ENCODE data around the gene MAP3K14.
"Not testable (repeated sequence)": the region's sequence is repeated elsewhere in the genome, so short reads cannot be mapped to it uniquely, and the experiment has no call there.

The MAP3K14 gene

DNA sequence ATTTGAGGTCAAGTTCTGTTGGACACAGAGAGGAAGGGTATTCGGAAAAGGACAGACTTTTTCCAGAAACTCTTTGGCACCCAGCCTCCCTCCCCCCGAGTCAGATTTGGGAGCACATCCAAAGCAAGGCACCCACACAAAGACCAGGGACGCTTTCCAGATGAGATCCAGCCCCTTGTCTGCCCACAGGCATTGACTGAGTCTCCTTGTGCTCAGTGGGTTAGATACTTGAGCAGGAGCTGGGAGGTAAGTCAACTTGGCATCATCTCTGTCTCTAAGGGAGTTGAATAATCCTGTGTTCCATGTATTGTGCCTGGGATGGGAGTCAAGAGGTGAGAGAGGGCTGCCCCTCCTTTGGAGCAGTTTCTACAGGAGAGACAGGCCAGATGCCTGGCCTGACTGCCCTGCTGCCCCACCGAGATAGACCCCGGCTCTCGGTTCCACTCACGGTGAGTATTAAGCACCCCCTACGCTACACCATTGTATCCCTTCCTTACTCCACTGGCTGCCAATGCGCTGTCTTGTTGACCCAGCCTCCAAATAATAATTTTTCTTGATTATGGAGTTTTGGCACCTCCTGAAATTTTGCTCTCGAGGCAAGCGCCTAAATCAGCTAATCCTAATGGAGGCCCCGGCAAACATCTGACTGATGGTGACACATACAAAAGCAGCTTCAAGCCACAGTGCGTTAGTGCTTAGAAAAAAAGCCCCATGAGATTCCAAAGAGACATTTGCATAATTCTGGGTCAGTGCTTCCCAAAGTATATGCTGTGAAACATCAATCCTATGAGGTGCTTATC is 29.6 kb upstream of the MAP3K14 start:
- TF ChIP-seq TAF1 (IDR thresholded peaks at IDR 0.05; ENCODE audit: borderline replicate concordance, low read depth, low read length) (no peak), POLR2AphosphoS5 (IDR thresholded peaks at IDR 0.05; ENCODE audit: low read depth, low read length) (no peak), POLR2A (IDR thresholded peaks at IDR 0.05; ENCODE audit: low read depth, low read length) (no peak)
- FAIRE-seq (no peak), DNase-seq (ENCODE audit: insufficient read length) (no peak)

DNA sequence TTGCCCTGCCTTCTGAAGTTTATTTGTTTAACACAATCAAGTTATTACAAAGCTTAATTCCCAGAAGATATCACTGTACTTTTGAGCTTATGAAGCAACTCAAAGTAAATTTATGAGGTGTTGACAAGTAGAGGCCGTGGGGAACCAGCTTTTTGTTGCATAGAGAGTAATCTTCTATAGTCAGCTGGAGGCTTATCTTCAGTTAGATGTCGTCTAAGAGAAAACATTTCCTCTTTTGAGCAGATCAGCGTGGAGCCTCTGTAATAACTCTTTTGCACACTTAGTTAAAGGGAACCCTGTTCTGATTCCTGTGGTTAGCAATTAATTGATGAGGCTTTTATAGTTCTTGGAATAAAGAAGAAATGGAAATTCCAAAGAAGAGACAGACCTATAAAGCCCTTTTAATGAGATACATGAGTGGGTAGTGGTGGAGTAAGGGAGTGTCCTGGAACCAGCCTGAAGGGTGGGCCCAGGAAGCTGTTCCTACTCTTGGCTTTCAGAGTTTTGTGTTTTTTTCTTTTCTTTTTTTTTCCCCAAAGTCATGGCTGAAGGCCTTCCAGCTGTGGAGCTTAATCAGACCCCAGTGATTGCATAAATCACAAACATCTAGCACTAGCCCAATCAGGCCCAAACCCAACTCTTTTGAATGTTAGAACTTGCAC is 28.9 kb upstream of the MAP3K14 start:
- DNase-seq (ENCODE audit: insufficient read length) = no peak
- no peak for FAIRE-seq
- TF ChIP-seq POLR2A (IDR thresholded peaks at IDR 0.05; ENCODE audit: low read depth, low read length) = no peak
- TF ChIP-seq TAF1 (IDR thresholded peaks at IDR 0.05; ENCODE audit: borderline replicate concordance, low read depth, low read length) = no peak
- TF ChIP-seq POLR2AphosphoS5 (IDR thresholded peaks at IDR 0.05; ENCODE audit: low read depth, low read length) = no peak

DNA sequence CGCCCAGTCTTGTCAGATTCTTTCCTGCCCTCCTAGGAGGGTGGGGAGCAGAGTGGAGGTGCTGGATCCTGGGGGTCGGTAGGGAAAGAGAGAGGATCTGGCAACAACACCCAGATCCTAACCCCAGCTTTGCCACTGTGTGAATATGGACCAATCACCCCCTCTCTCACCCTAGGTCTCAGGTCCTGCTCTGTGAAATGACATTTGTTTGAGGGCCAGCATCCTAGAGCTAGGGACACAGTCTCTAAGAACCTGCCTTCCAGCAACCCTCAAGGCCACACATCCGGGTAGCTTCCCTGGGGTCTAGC is 28.4 kb upstream of the MAP3K14 start:
- TF ChIP-seq TAF1 (IDR thresholded peaks at IDR 0.05; ENCODE audit: borderline replicate concordance, low read depth, low read length) (no peak), POLR2AphosphoS5 (IDR thresholded peaks at IDR 0.05; ENCODE audit: low read depth, low read length) (no peak), POLR2A (IDR thresholded peaks at IDR 0.05; ENCODE audit: low read depth, low read length) (no peak)
- DNase-seq (ENCODE audit: insufficient read length) (no peak), FAIRE-seq (no peak)

DNA sequence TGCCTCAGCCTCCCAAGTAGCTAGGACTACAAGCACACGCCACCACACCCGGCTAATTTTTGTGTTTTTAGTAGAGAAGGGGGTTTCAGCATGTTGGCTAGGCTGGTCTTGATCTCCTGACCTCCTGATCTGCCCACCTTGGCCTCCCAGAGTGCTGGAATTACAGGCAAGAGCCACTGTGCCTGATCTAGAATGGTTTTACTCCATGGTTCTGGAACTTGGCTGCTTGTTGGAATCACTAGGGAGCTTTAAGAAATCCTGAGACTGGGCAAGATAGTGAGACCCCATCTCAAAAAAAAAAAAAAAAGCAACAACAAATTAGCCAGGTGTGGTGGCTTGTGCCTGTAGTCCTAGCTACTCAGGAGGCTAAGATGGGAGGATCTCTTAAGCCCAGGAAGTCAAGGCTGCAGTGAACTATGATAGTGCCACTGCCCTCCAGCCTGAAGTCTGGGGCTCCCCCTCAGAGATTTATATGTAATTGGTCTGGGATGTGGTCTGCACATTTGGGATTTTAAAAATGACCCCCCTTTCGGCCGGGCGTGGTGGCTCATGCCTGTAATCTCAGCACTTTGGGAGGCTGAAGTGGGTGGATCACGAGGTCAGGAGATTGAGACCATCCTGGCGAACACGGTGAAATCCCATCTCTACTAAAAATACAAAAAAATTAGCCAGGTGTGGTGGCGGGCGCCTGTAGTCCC is 27.3 kb upstream of the MAP3K14 start:
- not testable (repeated sequence) for FAIRE-seq; DNase-seq (ENCODE audit: insufficient read length)

DNA sequence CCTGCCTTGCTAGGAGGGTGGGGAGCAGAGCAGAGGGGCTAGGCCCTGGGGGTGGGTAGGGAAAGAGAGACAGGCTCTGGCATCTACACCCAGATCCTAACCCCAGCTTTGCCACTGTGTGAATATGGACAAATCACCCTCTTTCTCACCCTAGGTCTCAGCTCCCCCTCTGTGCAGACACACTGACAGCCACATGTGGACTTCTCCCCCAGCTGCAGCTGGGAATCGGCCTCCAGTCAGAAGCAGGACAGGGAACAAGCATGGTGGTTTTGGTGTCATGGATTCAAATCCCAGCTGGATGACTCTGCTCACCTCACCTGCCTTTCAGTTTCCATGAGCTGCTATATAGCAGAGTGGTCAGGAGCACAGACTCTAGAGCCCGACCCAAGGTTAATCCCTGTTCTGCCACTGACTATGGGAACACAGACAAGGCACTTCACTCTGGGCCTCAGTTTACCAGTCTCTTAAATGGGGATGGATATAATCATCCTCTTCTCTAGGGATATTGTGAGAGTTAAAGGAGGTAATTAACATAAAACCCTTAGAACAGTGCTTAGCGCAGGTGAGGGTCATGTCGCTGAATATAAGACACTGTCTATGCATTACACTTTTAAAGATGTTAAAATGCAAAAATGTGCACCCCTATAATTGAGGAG is 26.2 kb upstream of the MAP3K14 start:
- no peak for DNase-seq (ENCODE audit: insufficient read length)
- no peak for FAIRE-seq
- TF ChIP-seq POLR2A (IDR thresholded peaks at IDR 0.05; ENCODE audit: low read depth, low read length) = no peak
- no peak for TF ChIP-seq TAF1 (IDR thresholded peaks at IDR 0.05; ENCODE audit: borderline replicate concordance, low read depth, low read length)
- TF ChIP-seq POLR2AphosphoS5 (IDR thresholded peaks at IDR 0.05; ENCODE audit: low read depth, low read length) = no peak

DNA sequence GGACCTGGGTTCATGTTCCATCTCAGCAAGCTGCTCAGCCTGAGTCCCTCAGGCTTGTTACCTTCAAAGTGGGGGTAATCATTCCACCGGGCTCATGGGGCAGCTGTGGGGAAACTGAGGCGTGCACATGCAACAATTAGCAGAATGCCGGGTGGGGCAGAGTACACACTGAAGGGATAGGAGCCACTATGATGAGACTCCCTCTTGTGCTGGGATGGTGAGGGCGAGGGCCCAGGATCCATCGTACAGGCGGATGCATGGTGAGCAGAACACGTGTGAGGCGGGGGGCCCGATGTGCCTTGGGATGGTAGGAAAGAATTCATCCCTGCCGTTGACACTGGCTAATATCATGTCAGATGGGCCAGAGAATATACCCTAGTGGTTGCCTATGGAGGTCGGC is 25.5 kb upstream of the MAP3K14 start:
- TF ChIP-seq POLR2AphosphoS5 (IDR thresholded peaks at IDR 0.05; ENCODE audit: low read depth, low read length) (no peak), POLR2A (IDR thresholded peaks at IDR 0.05; ENCODE audit: low read depth, low read length) (no peak), TAF1 (IDR thresholded peaks at IDR 0.05; ENCODE audit: borderline replicate concordance, low read depth, low read length) (no peak)
- DNase-seq (ENCODE audit: insufficient read length) = no peak
- no peak for FAIRE-seq

DNA sequence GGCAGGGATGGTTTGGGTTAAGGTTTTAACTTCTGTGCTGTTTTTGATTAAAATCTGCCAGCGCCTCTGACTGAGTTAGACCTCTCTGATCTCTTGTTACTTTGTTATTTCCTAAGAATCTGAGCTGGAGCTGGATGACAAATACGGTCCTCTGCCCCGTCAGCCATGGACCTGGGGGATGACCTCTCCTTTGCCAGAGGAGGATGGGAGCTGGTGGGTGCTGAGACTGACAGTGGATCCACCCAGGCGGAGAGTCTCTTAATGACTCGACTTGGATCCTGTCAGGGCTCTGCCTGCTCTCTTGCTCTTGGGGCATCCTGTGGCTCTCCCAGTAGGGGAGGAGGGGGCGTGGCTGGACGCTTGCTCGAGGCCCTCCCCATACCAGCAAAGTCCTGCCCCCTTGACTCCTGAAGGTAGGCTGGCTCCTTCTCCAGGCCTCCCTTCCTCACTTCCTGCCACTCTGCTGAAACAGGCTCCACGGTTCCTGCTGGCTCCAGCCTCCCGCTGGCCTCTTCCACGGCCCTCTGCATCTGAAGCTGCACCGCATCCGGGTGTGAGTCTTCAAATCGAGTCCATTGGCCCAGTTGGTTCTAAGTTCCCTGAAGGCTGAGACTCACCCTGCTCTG is 24.8 kb upstream of the MAP3K14 start:
- FAIRE-seq (no peak), DNase-seq (ENCODE audit: insufficient read length) (no peak)
- no peak for TF ChIP-seq POLR2AphosphoS5 (IDR thresholded peaks at IDR 0.05; ENCODE audit: low read depth, low read length)
- no peak for TF ChIP-seq TAF1 (IDR thresholded peaks at IDR 0.05; ENCODE audit: borderline replicate concordance, low read depth, low read length)
- TF ChIP-seq POLR2A (IDR thresholded peaks at IDR 0.05; ENCODE audit: low read depth, low read length) = no peak

DNA sequence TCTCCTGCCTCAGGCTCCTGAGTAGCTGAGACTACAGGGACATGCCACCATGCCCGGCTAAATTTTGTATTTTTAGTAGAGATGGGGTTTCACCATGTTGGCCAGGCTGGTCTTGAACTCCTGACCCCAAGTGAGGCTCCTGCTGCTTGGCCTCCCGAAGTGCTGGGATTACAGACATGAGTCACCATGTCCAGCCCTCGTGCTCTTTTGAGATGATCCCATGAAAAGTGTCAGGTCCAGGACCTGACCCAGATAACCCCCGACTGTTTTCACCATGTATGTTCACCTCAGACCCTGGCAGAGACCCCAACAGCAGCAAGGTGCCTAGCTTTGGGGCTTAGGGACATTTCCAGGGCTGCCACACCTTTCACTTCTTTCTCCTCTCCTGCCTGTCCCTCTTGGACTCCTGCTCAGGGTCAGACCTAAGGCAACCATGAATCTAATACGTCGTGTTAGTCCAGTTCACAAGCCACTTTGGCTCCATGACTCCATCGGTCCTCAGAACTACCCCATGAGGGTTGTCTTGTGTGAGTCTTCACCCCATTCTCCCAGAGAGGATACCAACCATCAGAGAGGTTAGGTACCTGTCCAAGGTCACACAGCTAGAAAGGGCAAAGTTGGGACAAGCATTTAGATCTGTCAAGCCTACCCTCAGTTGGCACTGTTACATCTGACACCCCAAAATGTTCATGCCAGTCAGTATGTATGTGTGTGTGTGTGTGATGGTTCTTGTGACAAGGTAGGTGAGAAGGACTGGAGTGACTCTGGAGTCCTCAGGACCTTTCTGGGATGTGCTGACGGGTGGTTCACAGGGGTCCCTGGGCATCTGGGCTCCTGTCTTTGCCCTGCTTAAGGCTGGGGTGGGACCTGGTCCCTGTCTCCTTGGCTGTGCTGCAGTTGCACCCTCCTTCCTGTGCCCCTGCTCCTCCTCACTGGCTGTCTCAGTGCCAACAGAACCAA is 23.1 kb upstream of the MAP3K14 start:
- no peak for FAIRE-seq
- no peak for TF ChIP-seq TAF1 (IDR thresholded peaks at IDR 0.05; ENCODE audit: borderline replicate concordance, low read depth, low read length)
- no peak for DNase-seq (ENCODE audit: insufficient read length)

DNA sequence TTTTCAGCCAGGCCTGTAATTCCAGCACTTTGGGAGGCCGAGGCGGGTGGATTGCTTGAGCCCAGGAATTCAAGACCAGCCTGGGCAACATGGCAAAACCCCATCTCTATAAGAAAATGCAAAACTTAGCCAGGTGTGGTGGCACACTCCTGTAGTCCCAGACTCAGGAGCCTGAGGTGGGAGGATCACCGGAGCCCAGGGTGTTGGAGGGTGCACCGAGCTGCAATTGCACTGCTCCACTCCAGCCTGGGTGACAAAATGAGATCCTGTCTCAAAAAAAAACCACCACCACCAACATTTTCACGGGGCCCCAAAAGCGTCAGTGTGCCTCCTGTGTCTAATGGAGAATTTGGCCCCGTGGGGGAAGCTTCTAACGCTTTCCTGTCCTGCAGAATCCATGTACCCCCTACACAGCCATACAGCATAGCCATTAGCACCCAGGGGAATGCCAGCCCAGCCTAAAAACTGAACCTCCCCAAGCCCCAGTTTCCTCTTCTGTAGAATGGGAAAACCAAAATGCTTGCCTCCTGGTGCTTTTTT is 22.2 kb upstream of the MAP3K14 start:
- DNase-seq (ENCODE audit: insufficient read length) = no peak
- TF ChIP-seq POLR2A (IDR thresholded peaks at IDR 0.05; ENCODE audit: low read depth, low read length) (no peak), POLR2AphosphoS5 (IDR thresholded peaks at IDR 0.05; ENCODE audit: low read depth, low read length) (no peak), TAF1 (IDR thresholded peaks at IDR 0.05; ENCODE audit: borderline replicate concordance, low read depth, low read length) (no peak)
- no peak for FAIRE-seq

DNA sequence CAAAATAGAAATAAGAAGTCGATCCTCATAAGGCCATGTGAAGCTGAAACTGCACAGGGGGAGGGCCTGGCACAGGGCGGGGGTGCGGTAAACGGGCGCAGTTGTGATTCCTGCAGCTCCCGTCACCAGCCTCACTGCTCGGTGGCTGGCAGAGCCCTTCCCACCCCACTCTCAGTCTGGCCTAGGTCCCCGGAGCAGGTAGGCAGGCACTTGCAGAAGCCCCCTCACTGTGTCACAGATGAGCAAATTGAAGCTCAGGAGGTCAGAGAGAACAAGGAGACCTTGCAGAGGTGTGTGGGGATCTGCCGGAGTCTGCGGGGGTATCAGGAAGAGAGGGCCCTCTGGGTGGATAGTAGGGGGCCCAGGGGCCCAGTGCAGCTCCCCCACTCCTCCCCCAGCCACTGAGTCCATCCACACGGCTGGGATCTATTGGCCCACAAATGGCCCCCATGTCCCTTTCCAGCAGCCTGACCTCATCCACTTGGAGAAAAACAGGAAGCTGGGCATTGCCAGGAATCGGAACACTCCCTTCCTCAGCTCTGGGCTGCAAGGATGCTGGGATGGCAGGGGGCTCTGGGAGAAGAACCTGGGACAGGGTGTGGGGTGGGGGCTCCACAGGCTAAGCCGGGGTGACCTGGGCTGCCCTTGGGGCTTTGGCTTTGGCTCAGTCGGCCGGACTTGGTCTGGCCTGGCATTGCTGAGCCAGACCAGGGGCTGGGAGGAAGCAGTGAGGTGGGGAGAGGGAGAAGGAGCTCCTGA is 21.4 kb upstream of the MAP3K14 start:
- no peak for FAIRE-seq
- TF ChIP-seq TAF1 (IDR thresholded peaks at IDR 0.05; ENCODE audit: borderline replicate concordance, low read depth, low read length) (no peak), POLR2A (IDR thresholded peaks at IDR 0.05; ENCODE audit: low read depth, low read length) (no peak)
- DNase-seq (ENCODE audit: insufficient read length) = no peak

All from GM12892 (cell line).